PFSK-1 (cell line): ENCODE measurements around the gene JAGN1. TPM values are rescaled to one million over a fixed set of nuclear protein-coding genes. Genes with fewer than 3 reads are reported as not detected.

Experiments
- FOXP2 ChIP-seq: optimal IDR thresholded peaks from 2 replicates; pipeline ENCODE3; 2011; ENCODE audit warnings: borderline replicate concordance, control low read depth, inconsistent platforms; ENCODE audit not compliant: insufficient read depth; ENCODE audit errors: extremely low read length, extremely low read depth
- POLR2AphosphoS5 ChIP-seq: IDR thresholded peaks from 2 replicates; pipeline ENCODE4 v1.6.1; 2012; ENCODE audit warnings: low read depth, mild to moderate bottlenecking, control low read depth, low read length, moderate library complexity
- REST ChIP-seq, 2 experiments: IDR thresholded peaks; 2 replicates each; pipeline versions ENCODE4 v1.6.1 to v1.8.0; 2011 to 2012; ENCODE audit warnings: low read depth in 2 of 2, low read length in 2 of 2, control low read depth in 1 of 2, inconsistent platforms in 1 of 2, mild to moderate bottlenecking in 1 of 2, moderate library complexity in 1 of 2; ENCODE audit not compliant: insufficient read depth in 1 of 2
- SIN3A ChIP-seq: IDR thresholded peaks from 2 replicates; pipeline ENCODE4 v1.6.1; 2012; ENCODE audit warnings: mild to moderate bottlenecking, low read length, moderate library complexity, borderline replicate concordance; ENCODE audit not compliant: insufficient read depth
- TAF1 ChIP-seq: IDR thresholded peaks from 2 replicates; pipeline ENCODE4 v1.6.1; 2012; ENCODE audit warnings: low read length, control low read depth, borderline replicate concordance; ENCODE audit not compliant: insufficient read depth
- polyA plus RNA-seq: library from polyadenylated mRNA; unstranded; fragments of >200 nt; gene quantifications from one replicate; pipeline ENCODE4 v1.2.1, GENCODE V29; 2012; ENCODE audit warnings: low read depth, missing spikeins; ENCODE audit not compliant: insufficient read length

The JAGN1 gene
- polyA plus RNA-seq = 36.8 TPM

DNA sequence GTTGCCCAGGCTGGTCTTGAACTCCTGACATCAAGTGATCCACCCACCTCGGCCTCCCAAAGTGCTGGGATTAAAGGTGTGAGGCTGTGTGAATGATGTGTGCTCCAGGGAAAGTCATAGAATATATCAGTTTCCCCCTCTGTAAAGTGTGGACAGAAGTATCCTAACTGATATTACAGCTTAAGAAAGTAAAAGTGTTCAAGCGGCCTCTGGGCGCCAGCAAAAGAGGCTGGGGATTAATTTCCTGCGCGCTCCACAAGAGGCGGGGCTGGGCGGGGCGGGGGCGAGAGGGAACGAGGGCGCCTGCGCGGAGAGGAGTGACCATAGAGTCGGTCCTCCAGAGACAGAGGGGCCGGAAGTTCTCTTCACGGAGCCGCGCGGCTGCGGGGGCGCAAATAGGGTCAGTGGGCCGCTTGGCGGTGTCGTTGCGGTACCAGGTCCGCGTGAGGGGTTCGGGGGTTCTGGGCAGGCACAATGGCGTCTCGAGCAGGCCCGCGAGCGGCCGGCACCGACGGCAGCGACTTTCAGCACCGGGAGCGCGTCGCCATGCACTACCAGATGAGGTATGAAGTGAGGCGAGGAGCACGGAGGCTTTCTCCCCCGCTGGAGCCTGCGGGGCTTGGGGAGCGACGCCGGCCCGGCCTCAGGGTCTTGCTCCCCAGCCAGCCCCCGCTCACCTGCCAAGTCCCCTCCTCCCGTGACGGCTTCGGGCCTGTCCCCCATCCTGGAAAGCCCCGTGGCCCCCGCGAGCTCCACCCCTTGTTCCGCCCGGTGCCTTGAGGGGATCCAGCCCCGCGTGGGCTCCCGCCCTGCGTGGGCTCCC is at the start of gene JAGN1:
Gene JAGN1, plus strand, starts transcription at position 362 of the 823 bp plus-strand sequence. Its CDS starts 113 bp downstream, at position 475.
- TF ChIP-seq FOXP2 (peak; percentile 60), SIN3A (no peak; the same call in 1 of the 2 replicates), POLR2AphosphoS5 (peak; percentile 72), TAF1 (peak; percentile 92), REST (IDR thresholded peaks at IDR 0.05; ENCODE audit: insufficient read depth in 1 of 2, low read depth in 2 of 2, low read length in 2 of 2) (0 out of 4 replicates have a peak, but pooled peaks have one; percentile 15 to 16)

DNA sequence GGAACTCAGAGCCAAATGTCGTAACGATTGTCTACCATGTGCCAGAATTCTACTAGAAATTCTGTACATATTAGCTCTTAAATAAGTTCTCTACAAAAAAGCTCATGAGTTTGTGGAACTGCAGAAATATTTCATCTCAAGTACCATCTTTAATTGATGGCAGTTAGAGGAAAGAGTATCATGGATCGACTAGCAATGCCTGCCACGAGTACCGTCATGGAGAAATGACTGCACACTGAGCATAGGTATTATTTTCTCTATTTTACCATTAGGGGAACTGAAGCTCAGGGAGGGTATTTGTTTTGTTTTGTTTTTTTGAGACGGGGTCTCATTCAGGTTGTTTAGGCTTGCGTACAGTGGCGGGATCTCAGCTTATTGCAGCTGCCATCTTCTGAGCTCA is 49.4 kb upstream of the JAGN1 start:
- TF ChIP-seq FOXP2 = no peak
- no peak for TF ChIP-seq SIN3A
- TF ChIP-seq TAF1 = no peak
- no peak for TF ChIP-seq POLR2AphosphoS5
- TF ChIP-seq REST (IDR thresholded peaks at IDR 0.05; ENCODE audit: insufficient read depth in 1 of 2, low read depth in 2 of 2, low read length in 2 of 2) = no peak

DNA sequence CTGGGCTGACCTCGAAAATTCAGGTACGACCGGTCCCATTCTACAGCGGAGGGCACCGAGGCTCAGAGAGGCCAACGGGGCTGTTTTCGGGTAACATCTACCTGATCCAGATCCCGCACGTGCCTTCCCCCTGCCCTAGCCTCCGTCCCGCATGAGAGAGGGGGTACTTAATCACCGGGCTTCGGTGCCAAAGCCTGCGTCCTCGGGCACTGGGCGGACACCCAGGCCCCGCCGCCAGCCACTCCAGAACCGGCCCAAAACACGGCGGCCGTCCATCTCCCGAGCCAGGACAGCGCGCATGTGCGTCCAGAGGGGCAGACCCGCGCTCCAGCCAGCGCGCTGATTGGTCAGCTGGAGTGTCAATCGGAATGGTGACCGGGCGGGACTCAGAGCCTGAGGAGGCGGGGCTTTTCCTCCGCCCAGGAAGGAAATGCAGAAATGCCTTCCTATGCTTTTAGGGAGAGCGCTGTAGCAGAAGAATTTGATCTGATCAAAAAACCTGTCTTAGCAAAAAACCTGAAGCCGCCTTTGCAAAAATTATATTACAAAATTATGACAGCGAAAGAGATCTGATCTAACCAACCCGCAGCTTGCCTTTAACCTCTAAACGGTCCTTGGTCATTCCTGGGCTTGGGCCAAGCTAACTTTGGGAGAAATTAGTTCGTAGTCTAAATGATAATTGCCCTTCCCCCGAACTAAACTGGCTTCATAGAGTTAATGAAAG is 46.5 kb upstream of the JAGN1 start, which contains the start of gene RPUSD3:
Gene RPUSD3, minus strand, starts transcription at position 294 of the 724 bp plus-strand sequence. Its CDS starts 18 bp downstream, at position 276.
- TF ChIP-seq FOXP2 = no peak
- TF ChIP-seq SIN3A = no peak
- no peak for TF ChIP-seq REST (IDR thresholded peaks at IDR 0.05; ENCODE audit: insufficient read depth in 1 of 2, low read depth in 2 of 2, low read length in 2 of 2)
- TF ChIP-seq TAF1 = no peak
- peak; percentile 84 for TF ChIP-seq POLR2AphosphoS5

GRCh38 chr3:9846231-9846630 is 44.2 kb upstream of the JAGN1 start:
- TF ChIP-seq SIN3A (no peak), FOXP2 (no peak), POLR2AphosphoS5 (no peak), TAF1 (no peak), REST (IDR thresholded peaks at IDR 0.05; ENCODE audit: insufficient read depth in 1 of 2, low read depth in 2 of 2, low read length in 2 of 2) (no peak)
